Activated T-cell treated with anti-CD3 and anti-CD28 coated beads for 1 hour (primary cell): ENCODE data around the gene PHC2.

Source experiments
- DNase-seq: peaks from one replicate; pipeline ENCODE4 v3.0.0-alpha.2; 2020; ENCODE audit warnings: low read depth

Gene PHC2

GRCh38 chr1:33388805-33389771 lies 41.8 kb downstream of the PHC2 start:
- no peak for DNase-seq

- no peak for DNase-seq
These were observed 43.3 kb downstream of the PHC2 start for GRCh38 chr1:33387625-33388024.

GRCh38 chr1:33385251-33385650 lies 45.6 kb downstream of the PHC2 start:
- DNase-seq = no peak

GRCh38 chr1:33384040-33384812 lies 46.7 kb downstream of the PHC2 start:
- DNase-seq = no peak

GRCh38 chr1:33383489-33383888 lies 47.4 kb downstream of the PHC2 start:
- DNase-seq = no peak

- DNase-seq = no peak
These were observed 48.1 kb downstream of the PHC2 start for GRCh38 chr1:33382661-33383415.

- DNase-seq = no peak
These were observed 48.9 kb downstream of the PHC2 start for GRCh38 chr1:33381977-33382376.

- DNase-seq = no peak
These were observed 50.1 kb downstream of the PHC2 start for GRCh38 chr1:33380811-33381210.

GRCh38 chr1:33379631-33380354 lies 51.1 kb downstream of the PHC2 start:
- DNase-seq = no peak

GRCh38 chr1:33378976-33379375 lies 51.9 kb downstream of the PHC2 start:
- DNase-seq = no peak

- DNase-seq = no peak
These were observed 52.4 kb downstream of the PHC2 start for GRCh38 chr1:33378524-33378923.

GRCh38 chr1:33377756-33378155 lies 53.1 kb downstream of the PHC2 start:
- no peak for DNase-seq

GRCh38 chr1:33377013-33377412 lies 53.9 kb downstream of the PHC2 start:
- DNase-seq = no peak

GRCh38 chr1:33375316-33375715 lies 55.6 kb downstream of the PHC2 start:
- DNase-seq = no peak

GRCh38 chr1:33374336-33375105 lies 56.4 kb downstream of the PHC2 start:
- no peak for DNase-seq

GRCh38 chr1:33373606-33374005 lies 57.3 kb downstream of the PHC2 start:
- no peak for DNase-seq

- no peak for DNase-seq
These were observed 58.2 kb downstream of the PHC2 start for GRCh38 chr1:33372677-33373076.

- DNase-seq = no peak
These were observed 58.7 kb downstream of the PHC2 start for GRCh38 chr1:33372162-33372561.

GRCh38 chr1:33371334-33371733 lies 59.6 kb downstream of the PHC2 start:
- DNase-seq = no peak

GRCh38 chr1:33370827-33371226 lies 60.1 kb downstream of the PHC2 start:
- no peak for DNase-seq

- DNase-seq = no peak
These were observed 60.6 kb downstream of the PHC2 start for GRCh38 chr1:33370301-33370700.
